Adrenal gland (tissue), 5 donors: ENCODE results near the gene PRDX2.

Experiments
- CTCF ChIP-seq, 6 experiments: fragments of 450-650 bp in 4 of 6; fragments of 200-600 bp in 2 of 6; sonication (generic) in 1 of 6; IDR thresholded peaks; 1 replicate in 5 of 6; 2 replicates in 1 of 6; pipeline versions ENCODE4 v1.5.1 to v1.8.0; 2016 to 2021; ENCODE audit warnings: antibody characterized with exemption in 6 of 6, mild to moderate bottlenecking in 2 of 6, moderate library complexity in 1 of 6
- POLR2A ChIP-seq, 2 donors: fragments of 450-650 bp; IDR thresholded peaks; one replicate each; pipeline ENCODE4 v1.6.1; 2017; ENCODE audit warnings: antibody characterized with exemption in 2 of 2, mild to moderate bottlenecking in 2 of 2, moderate library complexity in 1 of 2
- donor health status: DM: no; HTN: no; CAD: no.

- TF ChIP-seq CTCF (IDR thresholded peaks at IDR 0.05) (peak; percentile 60 to 95 (median 82)), POLR2A (IDR thresholded peaks at IDR 0.05) (peak in 1 of 2 donors; percentile 47)
These were observed 35.5 kb downstream of the PRDX2 start for GRCh38 chr19:12766051-12766521.
